ENCODE data around the gene FAM184B.

The FAM184B gene
- 0 reads per million in 3 experiments for total RNA-seq

- no peak for DNase-seq
Measured at GRCh38 chr4:17781300-17782287, at the start of gene FAM184B. TSS of gene FAM184B (minus strand) at chr4:17781621. CDS start at chr4:17781299, 322 bp downstream.

GRCh38 chr4:17823871-17824669 lies 42.6 kb upstream of the FAM184B start:
- DNase-seq = no peak

- peak; percentile 35 for DNase-seq
Measured at GRCh38 chr4:17817027-17817426, 35.6 kb upstream of the FAM184B start.

- no peak for DNase-seq
Measured at GRCh38 chr4:17816142-17816541, 34.7 kb upstream of the FAM184B start.

GRCh38 chr4:17814140-17814539 lies 32.7 kb upstream of the FAM184B start:
- no peak for DNase-seq

GRCh38 chr4:17812801-17813200 lies 31.4 kb upstream of the FAM184B start:
- no peak for DNase-seq

GRCh38 chr4:17812125-17812524 lies 30.7 kb upstream of the FAM184B start:
- no peak for DNase-seq

- DNase-seq = no peak
Measured at GRCh38 chr4:17811078-17811603, 29.7 kb upstream of the FAM184B start.

- peak; percentile 98 for DNase-seq
Measured at GRCh38 chr4:17810260-17811077, 29.0 kb upstream of the FAM184B start, which contains the start of the genes DCAF16 and NCAPG. TSS of gene DCAF16 (minus strand) at chr4:17810757. CDS start at chr4:17804141, 6,616 bp downstream. TSS of gene NCAPG (plus strand) at chr4:17810979. CDS start at chr4:17811078, 99 bp downstream.

- DNase-seq = peak; percentile 7
Measured at GRCh38 chr4:17809667-17810066, 28.2 kb upstream of the FAM184B start.

GRCh38 chr4:17807446-17807845 lies 26.0 kb upstream of the FAM184B start:
- no peak for DNase-seq

GRCh38 chr4:17805580-17806155 lies 24.2 kb upstream of the FAM184B start:
- no peak for DNase-seq

- DNase-seq = no peak
Measured at GRCh38 chr4:17797808-17798207, 16.4 kb upstream of the FAM184B start.

- no peak for DNase-seq
Measured at GRCh38 chr4:17794730-17795129, 13.3 kb upstream of the FAM184B start.

- no peak for DNase-seq
Measured at GRCh38 chr4:17788956-17789355, 7.5 kb upstream of the FAM184B start.

GRCh38 chr4:17787315-17787714 lies 5.9 kb upstream of the FAM184B start:
- DNase-seq = no peak

GRCh38 chr4:17786567-17786966 lies 5.1 kb upstream of the FAM184B start:
- no peak for DNase-seq

- DNase-seq = no peak
Measured at GRCh38 chr4:17785858-17786257, 4.4 kb upstream of the FAM184B start.

- DNase-seq = no peak
Measured at GRCh38 chr4:17780501-17781299, 721 bp downstream of the FAM184B start.

GRCh38 chr4:17778431-17778830 lies 3.0 kb downstream of the FAM184B start:
- DNase-seq = no peak
